HG03280 (cell line): ENCODE results near the gene KLRC1.
"Not testable (repeated sequence)": the region's sequence is repeated elsewhere in the genome, so short reads cannot be mapped to it uniquely, and the experiment has no call there.

Experiments
- ATAC-seq: cut with Tn5 transposase; IDR thresholded peaks from one replicate; pipeline ENCODE4 v1.9.1; 2021; ENCODE audit warnings: mild to moderate bottlenecking, moderate library complexity; ENCODE audit not compliant: unreplicated experiment

KLRC1 gene

DNA sequence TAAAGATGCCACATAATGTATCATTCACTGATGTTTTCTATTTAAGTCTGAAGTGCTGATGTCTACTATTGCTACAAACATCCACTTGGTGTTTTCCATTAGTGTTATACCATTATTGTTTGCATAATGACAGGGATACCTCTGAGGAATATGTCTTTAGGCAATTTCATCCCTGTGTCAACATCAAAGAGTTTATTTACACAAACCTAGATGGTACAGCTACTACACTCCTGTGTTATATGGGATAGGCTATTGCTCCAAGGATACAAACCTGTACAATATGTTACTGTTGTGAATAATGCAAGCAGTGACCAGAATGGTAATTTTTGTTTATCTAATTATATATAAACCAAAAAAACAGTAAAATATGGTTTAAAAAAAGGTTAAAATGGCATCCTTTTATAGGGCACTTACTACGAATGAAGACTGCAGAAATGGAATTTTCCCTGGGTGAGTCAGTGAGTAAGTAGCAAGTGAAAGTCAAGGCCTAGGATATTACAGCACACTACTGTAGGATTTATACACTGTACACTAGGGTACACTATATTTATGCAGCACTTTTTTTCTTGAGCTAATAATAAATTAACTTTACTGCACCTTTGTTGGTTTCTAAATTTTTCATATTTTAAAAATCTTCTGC is 28.8 kb downstream of the KLRC1 start:
- not testable (repeated sequence) for ATAC-seq

DNA sequence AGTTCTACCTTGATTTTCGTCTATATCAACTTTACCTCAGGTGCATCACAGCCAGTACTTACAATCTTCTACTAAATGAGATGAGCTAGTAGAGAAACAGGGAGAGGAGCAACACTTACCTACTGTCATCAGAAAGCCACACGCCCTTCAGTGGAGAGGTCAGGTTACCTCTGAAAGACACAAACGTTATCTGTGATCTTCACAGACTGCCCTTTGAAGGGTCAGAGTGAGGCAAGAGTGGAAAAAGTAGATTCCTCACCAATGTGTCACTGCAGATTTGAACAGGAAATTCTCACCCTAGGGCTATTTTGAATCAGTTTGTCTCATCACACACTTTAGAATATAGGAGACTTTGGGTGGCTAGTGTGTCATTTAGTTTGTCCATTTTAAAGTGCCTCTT is 31.0 kb downstream of the KLRC1 start:
- ATAC-seq, result not testable (repeated sequence)

DNA sequence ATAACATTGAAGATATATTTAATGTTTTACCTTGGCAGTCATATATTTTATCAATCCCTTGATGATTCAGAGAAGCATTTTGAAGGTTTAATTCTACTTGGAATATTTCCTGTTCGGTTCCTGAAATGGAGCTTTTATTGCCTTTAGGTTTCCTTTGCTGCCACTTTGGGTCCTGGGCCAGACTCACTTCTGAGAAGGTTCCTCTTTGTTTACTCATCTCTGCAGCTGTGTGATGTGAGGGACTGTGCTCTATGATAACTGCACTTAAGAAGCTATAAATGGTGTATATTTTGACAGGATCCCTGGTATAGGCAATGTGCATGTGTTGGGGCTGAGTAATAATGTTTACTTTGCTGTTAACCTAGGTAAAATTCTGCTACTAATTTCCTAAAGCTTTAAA is 32.8 kb downstream of the KLRC1 start, which contains the start of gene KLRC3:
Gene KLRC3 (minus strand): TSS at position 262 of the 400 bp plus-strand sequence. CDS start 45 bp downstream, at position 217.
- not testable (repeated sequence) for ATAC-seq

DNA sequence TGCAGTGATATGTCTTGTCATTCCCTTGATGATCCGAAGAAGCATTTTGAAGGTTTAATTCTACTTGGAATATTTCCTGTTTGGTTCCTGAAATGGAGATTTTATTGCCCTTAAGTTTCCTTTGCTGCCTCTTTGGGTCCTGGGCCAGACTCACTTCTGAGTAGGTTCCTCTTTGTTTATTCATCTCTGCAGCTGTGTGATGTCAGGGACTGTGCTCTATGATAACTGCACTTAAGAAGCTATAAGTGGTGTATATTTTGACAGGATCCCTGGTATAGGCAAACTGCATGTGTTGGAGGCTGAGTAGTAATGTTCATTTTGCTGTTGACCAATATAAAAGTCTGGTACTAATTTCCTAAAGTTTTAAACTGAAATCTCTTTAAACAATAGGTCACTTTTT is 43.8 kb downstream of the KLRC1 start, which contains the start of gene KLRC4:
Gene KLRC4 (minus strand): TSS at position 366 of the 400 bp plus-strand sequence. CDS start 182 bp downstream, at position 184.
- ATAC-seq, result no peak

DNA sequence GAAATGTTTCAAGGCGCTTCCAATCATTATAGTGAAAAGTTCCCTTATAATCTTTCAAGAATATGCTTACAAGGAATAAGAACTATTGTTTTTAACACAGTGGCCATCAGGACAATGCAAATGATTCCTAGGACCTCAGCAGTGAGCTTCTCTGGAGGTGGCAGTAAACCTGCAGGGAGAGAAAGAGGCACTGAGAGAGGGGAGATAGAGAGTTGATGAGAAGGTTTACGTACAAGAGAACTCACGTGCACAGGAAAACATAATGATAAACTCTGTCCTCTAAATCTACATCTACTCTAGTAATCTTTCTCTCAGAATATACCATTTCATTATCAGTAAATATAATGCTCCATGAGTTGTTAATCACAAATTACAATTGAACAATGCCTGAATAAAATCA is 44.3 kb downstream of the KLRC1 start:
- ATAC-seq, result no peak

DNA sequence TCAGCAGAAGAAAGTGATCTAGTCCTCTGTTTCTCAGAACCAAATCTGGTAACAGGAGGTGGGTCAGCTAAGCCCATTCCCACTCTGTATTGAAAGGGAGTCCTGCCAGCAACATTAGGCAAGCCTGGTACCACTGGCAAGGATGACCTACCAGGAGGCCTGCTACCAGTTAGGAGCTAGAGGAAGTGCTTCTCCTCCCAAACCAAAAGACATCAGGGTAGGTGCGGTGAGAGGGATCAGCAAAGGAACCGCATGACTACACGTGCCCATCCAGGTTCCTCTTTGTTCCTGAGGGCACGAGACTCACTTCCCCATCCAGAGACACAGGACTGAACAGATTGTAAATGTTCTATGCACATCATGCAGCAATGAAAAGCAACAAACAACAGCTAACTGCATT is 46.5 kb downstream of the KLRC1 start:
- no peak for ATAC-seq

DNA sequence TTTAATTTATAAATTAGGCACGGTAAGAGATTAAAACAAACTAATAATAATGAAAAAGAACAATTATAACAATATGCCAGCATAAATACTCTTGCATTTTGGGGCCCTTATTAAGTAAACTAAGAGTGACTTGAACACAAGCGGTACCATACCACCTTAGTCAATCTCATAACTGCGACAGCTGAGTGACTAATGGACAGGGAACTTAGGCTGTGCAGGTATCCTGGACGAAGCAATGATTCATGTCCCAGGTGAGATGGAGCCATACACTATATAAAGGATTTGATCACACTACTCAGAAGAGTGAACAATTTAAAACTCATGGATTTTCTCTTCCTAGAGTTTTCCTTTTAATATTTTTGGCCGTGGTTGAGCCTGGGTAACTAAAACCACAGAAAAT is 47.9 kb downstream of the KLRC1 start:
- ATAC-seq, result no peak

DNA sequence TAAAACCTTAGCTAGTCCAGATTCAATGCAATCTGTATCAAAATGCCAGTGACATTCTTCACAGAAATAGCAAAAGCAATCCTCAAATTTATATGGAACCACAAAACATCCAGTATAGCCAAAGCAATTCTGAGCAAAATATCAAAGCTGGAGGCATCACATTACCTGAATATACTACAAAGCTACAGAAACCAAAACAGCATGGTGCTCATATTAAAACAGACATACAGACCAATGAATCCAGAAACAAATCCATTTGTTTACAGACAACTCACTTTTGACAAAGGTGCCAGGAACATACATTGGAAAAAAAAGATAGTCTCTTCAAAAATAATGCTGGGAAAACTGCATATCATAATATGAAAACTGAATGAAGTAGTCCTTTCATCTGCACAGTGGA is 48.4 kb downstream of the KLRC1 start:
- no peak for ATAC-seq

DNA sequence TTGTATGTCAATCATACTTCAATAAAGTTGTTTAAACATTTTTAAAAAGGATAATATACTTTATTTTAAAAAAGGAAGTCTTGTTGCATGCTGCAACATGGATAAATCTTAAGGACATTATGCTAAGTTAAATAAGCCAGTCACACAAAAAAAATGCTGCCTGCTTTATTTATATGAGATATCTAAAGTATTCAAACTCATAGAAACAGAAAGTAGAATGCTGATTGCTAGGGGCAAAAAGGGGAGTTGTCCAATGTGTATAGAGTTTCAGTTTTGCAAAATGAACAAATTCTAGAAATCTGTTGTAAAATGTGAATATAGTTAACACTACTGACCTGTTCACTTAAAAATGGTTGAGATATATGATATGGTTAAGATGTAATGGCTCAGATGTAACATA is 52.3 kb downstream of the KLRC1 start:
- ATAC-seq, result no peak

DNA sequence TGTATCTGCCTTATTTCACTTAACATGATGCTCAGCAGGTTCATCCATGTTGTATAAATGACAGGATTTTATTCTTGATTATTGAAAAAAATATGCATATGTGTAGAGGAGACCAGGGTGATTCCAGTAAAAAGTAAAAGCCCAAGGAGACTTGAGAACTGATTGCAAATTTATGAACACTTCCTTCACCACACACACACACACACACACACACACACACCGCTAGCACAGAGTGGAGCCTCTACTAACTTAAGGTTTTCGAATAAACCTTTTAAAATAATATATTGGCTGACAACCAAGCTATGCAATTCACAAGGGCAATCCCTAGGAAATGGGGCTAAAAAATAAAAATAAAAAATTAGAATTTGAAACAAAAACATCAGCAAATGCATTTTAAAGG is 55.0 kb downstream of the KLRC1 start:
- no peak for ATAC-seq

DNA sequence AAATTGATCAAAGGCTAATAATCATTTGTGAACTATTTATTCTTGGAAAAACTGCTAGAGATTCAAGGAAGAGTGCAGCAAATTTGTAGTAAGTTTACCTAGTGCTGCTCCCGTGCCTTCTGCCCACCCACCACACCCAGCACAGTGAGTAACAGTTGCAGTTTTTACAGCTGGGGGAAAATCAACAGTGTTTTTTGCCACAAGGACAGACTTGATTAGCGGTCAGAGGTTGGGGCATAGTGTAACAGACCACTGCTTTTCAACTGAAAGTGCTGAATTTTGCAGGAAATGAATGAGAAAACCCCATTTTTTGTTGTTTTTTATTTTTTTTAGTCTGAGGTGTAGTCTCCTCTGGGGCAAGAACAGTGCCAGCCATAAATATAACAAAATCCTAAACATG is 55.9 kb downstream of the KLRC1 start:
- ATAC-seq, result no peak

DNA sequence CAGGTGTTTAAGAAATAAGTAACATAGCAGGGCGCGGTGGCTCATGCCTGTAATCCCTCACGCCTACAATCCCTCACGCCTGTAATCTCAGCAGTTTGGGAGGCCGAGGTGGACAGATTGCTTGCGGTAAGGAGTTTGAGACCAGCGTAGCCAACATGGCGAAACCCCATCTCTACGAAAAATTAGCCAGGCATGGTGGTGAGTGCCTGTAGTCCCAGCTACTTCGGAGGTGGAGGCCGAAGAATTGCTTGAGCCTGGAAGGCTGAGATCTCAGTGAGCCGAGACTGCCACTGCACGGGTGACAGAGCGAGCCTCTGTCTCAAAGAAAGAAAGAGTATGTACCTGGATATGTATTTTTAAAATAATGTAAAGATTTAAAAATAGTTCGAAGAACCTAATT is 57.0 kb downstream of the KLRC1 start:
- ATAC-seq, result not testable (repeated sequence)
